K562 (cell line): ENCODE results near the gene JUNB. TPM values are rescaled to one million over a fixed set of nuclear protein-coding genes. Genes with fewer than 3 reads are reported as not detected.

ENCODE experiments used
- BRCA1 ChIP-seq, 2 experiments: fragments of 450-650 bp in 1 of 2; sonication (generic) in 1 of 2; formaldehyde crosslinking in 1 of 2; IDR thresholded peaks; 2 replicates each; pipeline versions ENCODE4 v1.5.0 to v1.6.1; 2017 to 2020; ENCODE audit warnings: mild to moderate bottlenecking in 1 of 2, missing genetic modification reagents in 1 of 2
- CBFA2T3 ChIP-seq: fragments of 450-650 bp; IDR thresholded peaks from 2 replicates; pipeline ENCODE4 v1.6.1; 2017
- CXXC5 ChIP-seq: fragments of 250-450 bp; sonication (Bioruptor Pico); IDR thresholded peaks from 2 replicates; pipeline ENCODE4 v1.8.0; 2022; ENCODE audit warnings: inconsistent platforms, mild to moderate bottlenecking, moderate library complexity
- EWSR1 ChIP-seq: fragments of 450-650 bp; IDR thresholded peaks from 2 replicates; pipeline ENCODE4 v1.6.1; 2018; ENCODE audit warnings: borderline replicate concordance, mild to moderate bottlenecking, low read depth, moderate library complexity; ENCODE audit not compliant: partially characterized antibody
- PHF8 ChIP-seq: fragments of 200-600 bp; sonication (generic); IDR thresholded peaks from 2 replicates; pipeline ENCODE4 v1.6.1; 2012; ENCODE audit warnings: mixed run types, mild to moderate bottlenecking, inconsistent platforms, low read length, moderate library complexity, borderline replicate concordance
- POLR2G ChIP-seq: fragments of 200-400 bp; formaldehyde crosslinking; IDR thresholded peaks from 2 replicates; pipeline ENCODE4 v1.6.1; 2017; ENCODE audit warnings: low read depth, mild to moderate bottlenecking, antibody characterized with exemption, low read length, moderate library complexity
- TEAD4 ChIP-seq, 2 experiments: sonication (generic) in 1 of 2; formaldehyde crosslinking in 1 of 2; IDR thresholded peaks; 2 replicates each; pipeline versions ENCODE4 v1.6.1 to v1.8.0; 2012 to 2022; ENCODE audit warnings: borderline replicate concordance in 1 of 2, inconsistent platforms in 1 of 2, low read length in 1 of 2, mild to moderate bottlenecking in 1 of 2, missing genetic modification reagents in 1 of 2
- TSHZ1 ChIP-seq: fragments of 250-450 bp; sonication (Bioruptor Pico); IDR thresholded peaks from 2 replicates; pipeline ENCODE4 v1.4.0; 2020; ENCODE audit warnings: mild to moderate bottlenecking, moderate library complexity
- ZBTB1 ChIP-seq: sonication (generic); formaldehyde crosslinking; IDR thresholded peaks from 2 replicates; pipeline ENCODE4 v1.8.1; 2023; ENCODE audit warnings: missing genetic modification reagents, low read depth, mild to moderate bottlenecking, borderline replicate concordance
- ZBTB34 ChIP-seq: fragments of 250-450 bp; sonication (Bioruptor Pico); IDR thresholded peaks from 2 replicates; pipeline ENCODE4 v1.8.0; 2021; ENCODE audit warnings: mild to moderate bottlenecking, moderate library complexity
- ZNF232 ChIP-seq: sonication (generic); formaldehyde crosslinking; IDR thresholded peaks from 2 replicates; pipeline ENCODE4 v1.8.0; 2022; ENCODE audit warnings: mild to moderate bottlenecking, missing genetic modification reagents
- ZNF239 ChIP-seq: fragments of 250-450 bp; sonication (Bioruptor Pico); IDR thresholded peaks from 2 replicates; pipeline ENCODE4 v1.4.0; 2020; ENCODE audit warnings: mild to moderate bottlenecking
- ZNF282 ChIP-seq: sonication (generic); formaldehyde crosslinking; IDR thresholded peaks from 2 replicates; pipeline ENCODE4 v1.8.1; 2023; ENCODE audit warnings: missing genetic modification reagents
- ZNF644 ChIP-seq: fragments of 200-800 bp; sonication (Bioruptor generic); IDR thresholded peaks from 2 replicates; pipeline ENCODE4 v1.6.1; 2016; ENCODE audit warnings: low read depth, missing genetic modification characterization, missing compliant biosample characterization
- polyA plus RNA-seq, 8 experiments: library from polyadenylated mRNA; depleted of rRNA in 4 of 8; stranded (reverse) in 5 of 8; unstranded in 3 of 8; fragments of >200 nt; fragmentation: Nextera tagmentation in 2 of 8; fragmentation: Illumina TruSeq in 1 of 8; extraction: Ambion mirVana in 2 of 8; extraction: Trizol in 1 of 8; gene quantifications; 2 replicates each; pipeline versions ENCODE4 v1.2.1 to v1.2.3, GENCODE V29; 2011 to 2014; ENCODE audit warnings: inconsistent platforms in 1 of 8, missing spikeins in 1 of 8
- total RNA-seq, 7 experiments: library from RNA; depleted of rRNA in 6 of 7; stranded (reverse); fragments of >200 nt in 6 of 7; fragmentation: Illumina TruSeq in 2 of 7; extraction: Trizol in 2 of 7; gene quantifications; 2 replicates each; pipeline versions ENCODE4 v1.2.1 to v1.2.3, GENCODE V29; 2011 to 2021; ENCODE audit warnings: low replicate concordance in 1 of 7

JUNB gene
- total and polyA plus RNA-seq, 9 of the 15 experiments (the other 6 are each of a cell fraction or from before 2014, with no cell fraction given) = 0.23 to 88.1 (median 13.1) TPM

- no peak for TF ChIP-seq CBFA2T3
- no peak for TF ChIP-seq TSHZ1 (CRISPR knock-in tag)
- no peak for TF ChIP-seq ZBTB34 (CRISPR knock-in tag)
- TF ChIP-seq PHF8 = peak; percentile 42; the same call in 1 of the 2 replicates
- TF ChIP-seq CXXC5 (CRISPR knock-in tag) = peak; percentile 50
- TF ChIP-seq ZNF644 (tag) = no peak
- TF ChIP-seq ZNF239 (CRISPR knock-in tag) = no peak
- TF ChIP-seq POLR2G = no peak
- TF ChIP-seq ZNF282 (CRISPR knock-in tag) = peak; percentile 51; the same call in 1 of the 2 replicates
- TF ChIP-seq ZBTB1 (CRISPR knock-in tag) = peak; percentile 48; the same call in 1 of the 2 replicates
- TF ChIP-seq EWSR1 = no peak
- no peak for TF ChIP-seq BRCA1 (IDR thresholded peaks at IDR 0.05)
- no peak for TF ChIP-seq BRCA1 (CRISPR knock-in tag; IDR thresholded peaks at IDR 0.05)
- TF ChIP-seq TEAD4 (IDR thresholded peaks at IDR 0.05; ENCODE audit: low read length) = no peak
- no peak for TF ChIP-seq TEAD4 (CRISPR knock-in tag; IDR thresholded peaks at IDR 0.05; ENCODE audit: borderline replicate concordance)
- no peak for TF ChIP-seq ZNF232
Observed at GRCh38 chr19:12833738-12834565, 42.7 kb downstream of the JUNB start (continued).
